HTR-8/SVneo (cell line): ENCODE results near the gene ANKMY2.
A peak's percentile ranks its signal among the peaks of the same experiment; 100 is the strongest.
"Not testable (repeated sequence)": the region's sequence is repeated elsewhere in the genome, so short reads cannot be mapped to it uniquely, and the experiment has no call there.

ENCODE experiments used
- DNase-seq: peaks from one replicate; pipeline ENCODE4 v3.0.0; 2011; ENCODE audit warnings: low spot score, mixed read lengths; ENCODE audit not compliant: insufficient read length
- FAIRE-seq: peaks from 2 replicates; lab custom pipeline; 2011; peaks lifted over from hg19 to GRCh38; lab: Jason Lieb, UNC

ANKMY2 gene

DNA sequence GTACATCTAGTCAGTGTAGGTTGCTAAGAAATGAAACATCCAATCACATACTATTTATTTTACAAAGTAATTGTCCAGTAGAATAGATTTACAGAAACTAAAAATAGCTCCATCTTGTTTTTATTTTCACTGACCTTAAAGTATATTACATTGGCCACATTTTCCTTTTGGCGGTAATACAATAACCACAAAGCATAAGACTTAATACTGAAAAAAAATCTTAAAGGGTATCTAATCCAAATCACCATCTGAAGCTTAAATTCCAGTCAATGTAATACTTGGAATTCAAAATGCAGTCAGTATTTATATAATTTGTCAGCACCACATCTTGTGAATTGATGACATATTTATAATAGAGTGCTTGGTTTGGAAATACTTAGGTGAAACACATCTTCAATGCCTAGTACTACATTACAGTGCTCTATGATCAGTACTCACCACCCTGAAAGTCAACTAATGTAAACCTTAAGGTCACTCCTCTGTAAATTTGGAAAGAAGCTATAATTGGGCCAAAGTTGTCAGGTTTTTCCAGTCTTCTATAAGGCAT, 8.9 kb downstream of the ANKMY2 start:
- DNase-seq, result no peak
- no peak for FAIRE-seq

DNA sequence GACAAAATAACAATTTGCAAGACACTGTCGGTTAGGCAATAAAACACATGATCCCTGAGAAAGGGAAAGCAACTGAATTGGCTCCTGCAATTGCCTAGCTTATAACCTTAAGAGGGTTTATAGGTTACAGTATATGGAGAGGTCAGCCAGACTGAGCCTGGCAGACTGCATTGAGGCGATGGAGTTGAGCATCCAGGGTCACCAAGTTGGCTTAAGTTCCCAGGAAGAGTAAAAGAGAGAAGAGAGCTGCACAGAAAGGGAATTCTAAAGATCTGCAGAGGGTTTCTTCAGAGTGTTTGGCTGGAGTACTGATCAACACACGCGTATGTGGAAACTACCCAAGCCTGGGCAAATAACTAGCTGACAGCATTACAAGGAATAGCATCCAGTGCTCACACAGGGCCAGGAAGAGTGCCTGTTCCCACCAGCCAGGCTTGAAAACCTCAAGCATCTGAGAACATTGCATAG, 11.2 kb downstream of the ANKMY2 start:
- no peak for DNase-seq
- FAIRE-seq, result no peak

DNA sequence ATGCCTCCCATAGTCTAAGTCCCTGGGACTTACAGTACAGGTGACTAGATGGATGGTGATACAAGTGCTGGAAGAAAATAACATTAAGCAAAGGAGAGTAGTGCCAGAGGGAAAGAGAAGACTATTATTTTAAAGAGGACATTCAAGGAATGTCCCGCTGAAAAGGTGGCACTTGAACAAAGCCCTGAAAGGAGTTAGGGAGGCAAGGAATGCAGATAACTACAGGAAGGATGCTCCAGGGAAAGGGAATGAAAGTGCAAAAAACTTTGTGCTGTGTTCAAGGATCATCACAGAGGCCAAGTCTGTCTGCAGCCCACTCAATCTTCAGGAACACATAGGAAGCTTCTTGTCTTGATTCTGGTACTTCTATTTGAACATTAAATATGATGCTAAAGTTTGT, 14.9 kb downstream of the ANKMY2 start:
- DNase-seq (no peak), FAIRE-seq (no peak)

DNA sequence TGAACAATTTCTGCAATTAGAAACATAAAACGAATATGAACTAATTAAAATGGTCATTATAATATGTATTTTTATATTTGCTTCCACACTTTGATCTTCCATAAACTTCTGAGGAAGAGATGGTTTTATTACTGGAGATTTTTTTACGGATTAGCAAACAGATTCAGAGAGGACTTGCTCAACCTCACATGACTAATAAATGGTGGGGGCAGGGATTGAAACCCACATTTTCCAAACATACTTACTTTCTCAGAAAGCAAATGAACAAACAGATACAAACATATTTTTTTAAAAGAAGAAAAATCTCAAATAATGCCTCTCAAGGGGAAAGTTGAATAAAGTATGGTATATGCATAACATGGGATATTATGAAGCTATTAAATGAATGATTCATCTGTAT, 18.3 kb downstream of the ANKMY2 start:
- no peak for DNase-seq

DNA sequence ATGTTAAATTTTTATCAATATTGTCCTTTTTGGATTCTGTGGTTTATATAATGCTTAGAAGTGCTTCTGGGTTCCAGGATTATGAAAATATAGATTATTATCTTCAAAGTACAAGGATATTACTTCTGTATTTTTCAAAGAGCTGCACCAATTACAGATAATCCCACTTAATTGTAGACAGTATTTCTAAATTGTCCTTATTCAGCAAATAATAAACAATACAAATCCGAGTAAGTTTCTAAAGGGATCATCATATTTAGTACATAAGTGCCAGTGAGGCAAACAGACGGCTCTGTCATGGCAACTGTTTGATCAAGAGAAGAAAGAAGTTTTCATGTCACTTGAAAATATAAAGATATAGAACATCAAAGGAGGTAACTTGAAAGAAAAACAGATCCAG, 19.2 kb downstream of the ANKMY2 start:
- DNase-seq, result no peak
- FAIRE-seq, result no peak

More for the DNA sequence above, 18.3 kb downstream of the ANKMY2 start:
- no peak for FAIRE-seq

DNA sequence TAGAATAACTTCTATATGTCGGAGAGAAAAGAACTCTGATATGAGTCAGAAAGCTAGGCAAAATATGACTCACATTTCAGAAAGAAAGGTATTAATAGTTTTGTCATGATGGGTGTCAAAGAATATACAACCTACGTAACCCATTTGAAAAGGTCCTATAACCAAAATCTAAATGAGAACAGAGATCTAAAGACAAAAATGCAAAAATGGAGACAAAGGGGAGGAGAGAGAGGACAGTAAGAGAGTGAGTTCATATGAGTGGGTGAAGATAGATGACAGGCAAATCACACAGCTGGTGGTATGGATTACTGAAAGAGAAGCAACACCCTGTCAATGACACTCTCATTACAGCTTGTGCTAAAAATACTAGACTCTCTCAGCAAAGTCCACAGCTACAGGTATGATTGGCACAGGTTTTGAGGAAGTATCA, 25.6 kb downstream of the ANKMY2 start:
- no peak for DNase-seq

DNA sequence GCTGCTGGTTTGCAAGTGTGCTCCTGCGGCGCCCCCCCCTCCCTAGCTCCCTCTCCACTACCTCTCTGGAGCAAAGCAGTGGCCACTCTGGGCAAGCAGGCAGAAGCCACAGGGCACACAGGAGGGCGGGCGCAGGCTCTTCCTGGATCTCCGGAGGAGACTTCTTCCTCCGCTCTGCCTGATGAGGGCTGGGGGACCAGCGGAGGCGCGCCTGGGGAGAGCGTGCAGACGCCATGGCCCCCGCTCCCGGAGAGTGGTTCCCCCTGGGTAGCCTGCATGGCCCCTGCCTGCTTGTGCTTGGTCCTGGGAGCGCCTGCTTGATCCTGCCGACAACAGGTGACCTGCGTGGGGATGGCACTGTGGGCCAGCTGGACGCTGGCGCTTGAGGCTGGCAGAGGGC, 29.0 kb downstream of the ANKMY2 start:
- no peak for FAIRE-seq

More for the DNA sequence above, 25.6 kb downstream of the ANKMY2 start:
- FAIRE-seq, result no peak

DNA sequence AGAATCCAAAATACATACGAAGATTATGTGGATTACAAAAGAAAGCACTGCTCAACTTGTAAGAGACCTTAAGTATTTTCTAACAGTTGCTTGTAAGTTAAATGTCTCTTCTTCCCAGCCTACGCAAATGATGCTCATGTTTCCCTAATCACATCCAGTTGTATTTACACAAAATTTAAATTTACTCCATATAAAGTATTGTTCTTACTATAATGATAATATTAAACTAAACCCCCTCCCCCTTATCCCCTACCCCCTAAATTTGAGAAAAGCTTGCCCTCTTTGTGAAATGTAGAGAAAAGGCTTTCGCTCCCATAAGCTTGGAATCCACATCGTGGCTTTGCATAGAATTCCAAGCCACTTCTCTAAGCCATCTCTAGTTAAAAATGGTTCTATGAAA, 29.4 kb downstream of the ANKMY2 start:
- no peak for DNase-seq

More for the DNA sequence above, 29.0 kb downstream of the ANKMY2 start:
- DNase-seq, result no peak

DNA sequence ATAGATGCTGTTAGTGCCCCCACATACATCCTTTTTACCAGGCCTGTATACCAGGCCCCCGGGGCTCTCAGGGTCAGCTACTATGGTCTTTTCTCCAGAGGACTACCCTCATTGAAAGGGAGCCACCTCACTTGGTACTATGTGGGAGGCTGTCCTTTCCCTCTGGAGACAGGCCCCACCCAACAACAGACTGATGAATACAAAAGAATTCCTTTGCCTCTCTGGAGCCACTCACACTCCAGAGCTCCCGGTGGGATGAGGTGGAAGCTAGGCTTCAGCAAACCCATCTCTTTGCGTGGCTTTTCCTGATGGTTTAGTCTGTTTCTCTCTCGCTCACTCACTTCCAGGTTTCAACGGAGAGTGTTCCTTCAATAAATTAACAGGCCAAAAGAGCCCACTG, 30.3 kb downstream of the ANKMY2 start:
- FAIRE-seq (no peak), DNase-seq (no peak)

More for the DNA sequence above, 29.4 kb downstream of the ANKMY2 start:
- FAIRE-seq, result no peak

DNA sequence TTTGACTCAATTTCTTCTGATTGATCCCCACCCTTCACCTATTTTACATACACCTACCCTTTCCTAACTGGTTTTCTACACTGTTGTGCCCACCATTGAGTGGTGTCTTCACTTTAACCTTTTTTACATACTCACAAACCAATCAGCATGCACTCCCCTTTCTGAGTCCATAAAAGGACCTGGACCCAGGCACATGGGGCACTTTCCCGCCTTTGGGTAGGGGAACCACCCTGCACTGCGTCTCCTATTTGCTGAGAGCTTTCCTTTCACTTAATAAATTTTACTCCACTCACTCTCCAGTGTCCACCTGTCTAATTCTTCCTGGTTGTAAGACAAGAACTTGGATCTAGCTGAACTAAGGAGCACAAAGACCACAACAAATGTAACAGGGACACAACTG, 33.8 kb downstream of the ANKMY2 start:
- DNase-seq (no peak), FAIRE-seq (no peak)

DNA sequence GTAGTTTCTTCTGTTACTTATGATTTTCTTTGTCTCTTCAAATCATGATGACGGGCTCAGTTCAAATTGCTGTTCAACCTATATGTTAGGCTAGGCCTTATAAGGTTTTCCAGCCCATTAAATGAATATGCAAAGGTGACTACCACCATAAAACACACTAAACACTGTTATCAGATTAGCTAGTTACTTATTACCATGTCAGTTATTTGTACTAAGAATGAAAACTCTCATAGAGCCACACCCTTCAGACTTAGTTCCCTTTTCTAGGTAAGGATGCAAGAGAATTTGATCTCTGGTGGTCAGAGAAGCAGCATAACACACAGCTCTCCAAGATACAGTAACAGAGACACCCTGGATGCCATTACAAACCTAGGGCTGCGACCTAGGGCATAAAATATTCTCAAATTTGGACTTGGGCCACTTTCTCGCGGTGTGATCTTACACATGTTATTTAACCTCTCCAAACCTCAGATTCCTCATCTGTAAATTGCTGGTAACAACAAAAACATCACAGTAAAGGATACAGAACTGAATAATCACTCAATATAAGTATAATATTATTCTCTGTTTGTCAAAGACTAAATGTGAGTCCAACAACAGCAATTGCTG, 35.6 kb downstream of the ANKMY2 start:
- FAIRE-seq (no peak), DNase-seq (no peak)

DNA sequence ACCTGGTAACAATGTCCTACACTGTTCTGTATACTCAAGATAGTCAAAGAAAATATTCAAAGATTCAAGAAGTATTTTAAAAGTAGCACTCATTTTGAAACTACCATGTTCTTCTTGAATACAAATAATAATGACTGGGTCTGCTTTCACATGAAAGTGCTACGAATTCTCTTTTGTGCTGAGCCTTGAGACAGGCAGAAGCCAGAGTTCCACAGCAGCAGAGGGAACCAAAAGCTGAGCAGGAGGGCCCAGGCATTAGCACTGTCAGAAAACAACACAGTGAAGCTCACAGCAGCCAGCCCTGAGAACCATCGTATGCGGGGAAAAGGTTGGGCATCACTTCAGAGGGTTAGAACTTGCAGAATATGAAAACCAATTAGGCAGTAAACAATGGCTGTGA, 38.9 kb downstream of the ANKMY2 start:
- no peak for FAIRE-seq
- DNase-seq, result no peak

DNA sequence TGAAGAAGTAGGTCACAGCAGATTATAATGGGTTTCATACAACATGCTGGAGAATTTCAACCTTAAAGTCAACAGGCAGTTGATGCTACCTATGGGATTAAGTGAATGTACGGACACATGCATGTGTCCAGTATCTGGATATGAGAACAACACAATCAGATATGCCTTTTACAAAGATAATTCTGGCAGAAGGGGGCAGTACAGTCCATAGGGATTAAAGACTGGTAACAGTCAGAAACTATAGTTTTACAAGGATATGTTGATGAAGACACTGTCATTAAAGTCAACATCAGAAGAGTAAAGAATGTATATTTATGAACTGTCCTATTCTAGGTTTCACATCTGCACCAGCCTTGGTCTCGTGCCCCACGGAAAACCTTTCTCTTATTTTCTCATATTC, 41.5 kb downstream of the ANKMY2 start:
- FAIRE-seq, result no peak

DNA sequence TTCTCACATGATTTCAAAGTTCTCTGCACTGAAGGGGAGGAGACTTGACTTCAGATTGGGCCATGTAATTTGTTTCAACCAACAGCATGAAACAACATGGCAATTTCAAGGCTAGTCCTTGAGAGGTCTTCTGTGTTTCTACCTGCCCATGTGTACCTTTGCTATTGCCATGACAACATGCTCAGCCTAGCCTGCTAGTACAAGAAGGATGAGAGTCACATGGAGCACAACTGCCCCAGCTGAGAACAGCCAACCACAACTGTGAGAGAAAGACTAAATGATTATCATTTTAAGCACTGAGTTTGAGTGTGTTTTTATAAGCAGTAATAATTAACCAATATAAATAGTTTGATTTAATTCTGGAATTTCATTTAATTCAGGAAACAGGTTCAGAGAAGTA, 41.9 kb downstream of the ANKMY2 start:
- FAIRE-seq, result peak; percentile 49
- DNase-seq, result no peak

More for the DNA sequence above, 41.5 kb downstream of the ANKMY2 start:
- DNase-seq, result no peak

DNA sequence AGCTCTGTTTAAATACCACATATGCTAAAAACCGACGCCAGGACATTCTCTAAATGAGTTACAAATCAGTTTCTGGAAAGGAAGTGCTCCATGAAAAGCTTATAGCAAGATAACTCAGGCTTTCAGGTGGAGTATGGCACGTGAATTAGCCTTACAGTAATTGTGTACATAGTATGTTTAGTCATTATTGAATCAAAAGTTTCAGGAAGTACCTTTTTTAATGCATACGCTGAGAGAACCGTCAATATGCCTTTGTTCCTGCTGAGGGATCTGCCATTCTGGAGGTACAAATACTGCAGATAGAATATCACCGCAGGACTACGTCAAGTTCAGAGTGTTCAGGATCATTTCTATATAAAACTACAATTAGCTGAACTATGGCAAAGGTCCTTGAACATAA, 45.7 kb downstream of the ANKMY2 start:
- FAIRE-seq, result no peak

DNA sequence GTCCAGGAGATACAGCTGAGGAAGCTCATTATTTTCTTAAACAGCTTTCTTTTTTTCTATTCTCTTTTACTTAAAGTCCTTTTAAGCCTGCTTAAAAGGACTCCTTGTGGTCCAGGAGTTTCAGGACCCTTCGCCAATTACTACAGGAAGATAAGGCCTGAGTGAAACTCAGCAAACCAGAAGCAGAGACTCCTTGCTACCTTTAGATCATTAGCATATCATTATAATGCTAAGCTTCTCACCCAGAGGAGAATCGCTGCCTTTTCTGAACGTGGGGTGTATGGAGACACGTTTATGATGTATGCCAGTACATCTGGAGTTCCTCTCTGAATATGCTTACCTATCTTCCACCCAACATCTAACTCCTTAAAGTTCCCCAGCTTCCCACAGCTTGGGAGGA, 47.5 kb downstream of the ANKMY2 start:
- no peak for DNase-seq
- FAIRE-seq, result no peak

More for the DNA sequence above, 45.7 kb downstream of the ANKMY2 start:
- DNase-seq, result no peak

DNA sequence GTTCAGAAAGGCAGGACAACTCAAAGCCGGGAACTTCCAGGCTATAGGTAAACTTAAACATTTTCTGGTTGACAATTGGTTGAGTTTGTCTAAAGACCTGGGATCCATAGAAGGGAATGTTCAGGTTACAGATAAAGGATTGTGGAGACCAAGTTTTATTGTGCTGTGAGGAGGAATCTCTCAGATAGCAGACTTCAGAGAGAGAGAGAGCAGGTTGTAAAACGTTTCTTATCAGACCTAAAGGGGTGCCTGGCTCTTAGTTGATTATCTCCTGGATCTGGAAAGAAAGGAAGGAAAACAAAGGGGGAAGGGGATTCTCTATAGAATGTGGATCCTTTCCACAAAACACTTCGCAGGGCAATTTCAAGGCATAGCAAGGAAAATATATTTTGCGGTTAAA, 50.0 kb downstream of the ANKMY2 start:
- not testable (repeated sequence) for DNase-seq, FAIRE-seq

DNA sequence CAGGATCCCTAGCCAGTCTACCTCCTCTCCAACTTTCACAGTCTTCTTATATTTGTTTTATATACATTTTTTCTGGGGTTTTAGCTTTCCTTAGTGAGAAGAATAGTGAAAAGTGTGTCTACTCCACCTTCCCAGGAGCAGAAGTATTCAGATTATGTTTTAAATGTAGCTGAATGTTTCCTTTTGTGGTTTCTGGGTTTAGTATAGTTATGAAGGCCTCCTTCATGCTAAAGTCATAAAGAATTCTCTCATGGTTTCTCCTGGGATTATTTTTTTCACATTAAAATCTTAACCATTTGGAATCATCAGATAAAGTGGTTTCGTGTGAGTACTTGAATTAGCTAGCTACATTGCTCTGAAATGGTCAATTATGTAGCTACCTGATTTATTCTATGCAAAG, 50.9 kb downstream of the ANKMY2 start:
- FAIRE-seq, result no peak
- DNase-seq, result no peak

DNA sequence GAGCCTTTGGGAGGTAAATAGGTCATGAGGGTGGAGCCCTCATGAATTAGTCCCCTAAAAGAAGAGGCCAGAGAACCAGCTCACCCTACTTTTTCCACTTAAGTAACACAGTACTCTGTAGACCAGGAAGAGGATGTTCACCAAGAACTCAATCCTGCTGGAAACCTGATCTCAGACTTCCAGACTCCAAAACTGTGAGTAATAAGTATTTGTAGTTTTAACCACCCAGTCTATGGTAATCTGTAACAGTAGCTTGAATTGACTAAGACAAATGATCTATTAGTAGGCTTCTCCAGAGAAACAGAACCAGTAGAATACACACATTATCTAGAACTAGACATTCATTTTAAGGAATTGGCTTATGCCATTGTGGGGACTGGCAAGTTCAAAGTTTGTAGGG, 51.5 kb downstream of the ANKMY2 start:
- peak; percentile 12 for DNase-seq

DNA sequence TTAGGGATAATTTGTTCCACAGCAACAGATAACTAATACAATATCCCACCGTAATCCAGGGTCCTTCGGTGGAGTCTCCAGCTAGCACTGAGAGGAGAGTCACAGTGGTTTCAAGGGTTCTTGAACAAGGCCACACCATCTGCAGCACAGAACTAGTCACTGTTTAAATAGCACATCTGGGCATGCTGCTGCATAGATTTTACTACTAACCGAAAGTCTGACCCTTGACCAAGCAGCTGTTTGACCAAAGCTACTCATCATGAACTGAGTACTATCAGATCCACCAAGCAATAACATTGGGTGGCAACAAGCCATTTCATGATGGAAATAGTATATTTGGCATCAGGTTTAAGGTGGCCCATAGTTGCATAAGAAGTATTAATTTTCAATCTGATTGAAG, 53.2 kb downstream of the ANKMY2 start:
- DNase-seq (no peak), FAIRE-seq (no peak)

More for the DNA sequence above, 51.5 kb downstream of the ANKMY2 start:
- FAIRE-seq, result no peak

DNA sequence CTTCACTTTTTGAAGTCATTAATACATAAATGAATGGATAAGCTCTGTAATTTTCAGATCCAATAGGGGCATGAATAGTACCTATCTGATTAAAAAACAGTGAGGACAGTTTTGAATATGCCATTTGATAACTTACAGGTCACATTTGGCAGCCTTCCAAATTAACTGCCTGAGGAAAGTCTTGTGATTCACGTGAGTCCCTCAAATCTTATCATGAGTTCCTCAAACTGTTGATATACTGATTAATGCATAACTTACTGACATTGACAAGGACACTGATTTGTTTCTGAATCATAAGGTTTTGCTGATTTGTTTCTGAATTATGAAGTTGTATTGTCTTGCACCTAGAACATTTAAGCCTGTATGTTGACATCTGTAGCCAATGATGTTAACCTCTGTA, 55.1 kb downstream of the ANKMY2 start:
- no peak for DNase-seq
- FAIRE-seq, result no peak

DNA sequence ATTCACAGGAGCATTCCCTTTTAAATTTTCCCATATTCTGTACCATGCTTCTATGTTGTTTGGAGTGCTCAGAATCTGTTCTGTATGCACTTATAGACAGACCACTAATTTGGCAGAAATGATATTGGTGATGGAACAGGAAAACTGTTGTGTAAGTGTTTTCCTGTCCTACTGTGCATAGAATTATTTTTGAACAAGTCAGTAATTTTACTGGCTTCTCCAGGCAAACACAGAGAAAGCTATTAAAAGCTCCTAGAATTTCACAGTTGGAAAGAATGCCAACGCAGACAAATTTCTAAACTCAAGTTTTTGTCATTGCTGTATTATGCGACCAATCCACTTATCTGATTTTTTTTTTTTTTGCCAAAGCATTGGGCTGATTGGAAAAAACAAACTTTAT, 55.7 kb downstream of the ANKMY2 start:
- FAIRE-seq, result no peak

More for the DNA sequence above, 55.7 kb downstream of the ANKMY2 start:
- no peak for DNase-seq
